ENCODE measurements around the gene TMCC1.

Gene TMCC1

DNA sequence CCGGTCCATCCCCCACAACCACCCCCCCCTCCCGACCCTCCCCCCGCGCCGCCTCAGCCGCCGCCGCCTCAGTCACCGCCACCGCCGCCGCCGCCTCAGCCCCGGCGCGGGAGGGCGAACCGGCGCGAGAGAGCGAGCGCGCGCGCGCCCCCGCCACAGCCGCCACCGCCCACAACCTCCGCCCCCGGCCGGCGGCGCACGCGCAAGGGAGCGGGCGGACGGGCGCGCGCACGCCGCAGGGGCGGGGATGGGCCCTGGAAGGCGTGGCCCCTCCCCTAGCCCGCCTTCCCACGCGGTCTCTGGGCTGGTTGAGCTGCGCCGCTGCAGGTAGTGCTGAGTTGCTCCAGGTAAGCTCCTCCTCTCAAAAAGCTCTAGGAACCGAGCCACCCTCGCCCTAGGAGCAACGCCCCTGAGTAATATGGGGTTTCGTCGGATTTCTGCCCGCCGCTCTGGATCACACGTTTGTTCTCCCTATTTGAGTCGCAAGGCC is at the start of gene TMCC1:
Gene TMCC1, minus strand, starts transcription at position 131 of the 490 bp plus-strand sequence.
- no peaks in the 10 kb centered on the region for H3K36me3 ChIP-seq (ENCODE audit: control insufficient read depth, insufficient read depth, low read length, severe bottlenecking)
- H3K9ac ChIP-seq (ENCODE audit: low read length) = peak within 1 kb of the TSS; percentile 99
- H3K4me1 ChIP-seq (ENCODE audit: control insufficient read depth, insufficient read depth, low read length) = peaks cover 38% of the 10 kb centered on the region
- DNase-seq (ENCODE audit: low read depth) = peak; percentile 94
- no peaks in the 10 kb centered on the region for H3K27me3 ChIP-seq (replicated peaks; ENCODE audit: control insufficient read depth, insufficient read depth, low read length)
- H3K4me3 ChIP-seq (ENCODE audit: low read length) = peak within 1 kb of the TSS; percentile 98
- H3K9me3 ChIP-seq (ENCODE audit: control insufficient read depth, low read length) = no peaks in the 10 kb centered on the region

DNA sequence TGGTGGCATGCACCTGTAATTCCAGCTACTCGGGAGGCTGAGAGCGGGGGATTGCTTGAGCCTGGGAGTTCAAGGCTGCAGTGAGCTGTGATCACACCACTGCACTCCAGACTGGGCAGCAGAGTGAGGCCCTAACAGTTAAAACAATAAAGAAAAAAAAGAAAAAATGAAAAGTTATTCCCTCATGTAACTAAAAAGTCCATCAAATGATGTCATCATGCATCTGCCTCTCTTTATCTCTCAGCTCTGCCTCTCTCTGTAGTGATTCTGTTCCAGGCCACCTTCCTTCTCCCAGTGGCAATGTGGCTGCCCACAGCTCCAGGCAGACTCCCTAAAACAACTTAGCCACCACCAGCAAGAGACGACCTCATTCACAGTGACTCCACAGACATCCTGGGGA is 49.5 kb upstream of the TMCC1 start:
- no peak for DNase-seq (ENCODE audit: low read depth)
- Histone ChIP-seq H3K9me3 (ENCODE audit: control insufficient read depth, low read length) (peaks cover 16% of the 10 kb centered on the region), H3K4me3 (ENCODE audit: low read length) (no peak overlapping the region), H3K27me3 (replicated peaks; ENCODE audit: control insufficient read depth, insufficient read depth, low read length) (peaks cover 36% of the 10 kb centered on the region), H3K9ac (ENCODE audit: low read length) (no peak overlapping the region), H3K4me1 (ENCODE audit: control insufficient read depth, insufficient read depth, low read length) (no peaks in the 10 kb centered on the region), H3K36me3 (ENCODE audit: control insufficient read depth, insufficient read depth, low read length, severe bottlenecking) (no peaks in the 10 kb centered on the region)

DNA sequence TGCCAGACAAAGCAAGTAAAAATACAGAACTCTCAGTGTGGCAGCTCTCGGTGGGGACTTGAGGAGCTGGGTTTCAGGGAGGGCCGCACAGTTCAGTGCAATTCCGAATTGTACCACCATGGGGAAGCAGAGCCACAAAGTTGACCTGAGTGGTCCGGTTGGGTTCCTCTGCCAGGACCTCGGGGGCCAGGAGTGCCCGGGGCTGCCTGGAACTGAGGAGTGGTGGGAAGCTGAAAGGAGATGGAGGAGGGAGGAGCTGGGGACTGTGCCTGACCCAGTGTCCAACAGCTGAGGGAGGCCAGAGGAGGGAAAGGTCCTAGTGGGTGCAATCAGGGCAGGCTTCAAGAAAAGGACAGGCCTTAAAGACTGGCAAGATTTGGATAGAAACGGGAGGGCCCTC is 48.8 kb upstream of the TMCC1 start:
- Histone ChIP-seq H3K4me3 (ENCODE audit: low read length) (no peak overlapping the region), H3K9ac (ENCODE audit: low read length) (no peak overlapping the region), H3K36me3 (ENCODE audit: control insufficient read depth, insufficient read depth, low read length, severe bottlenecking) (no peaks in the 10 kb centered on the region), H3K4me1 (ENCODE audit: control insufficient read depth, insufficient read depth, low read length) (no peaks in the 10 kb centered on the region), H3K9me3 (ENCODE audit: control insufficient read depth, low read length) (peaks cover 12% of the 10 kb centered on the region), H3K27me3 (replicated peaks; ENCODE audit: control insufficient read depth, insufficient read depth, low read length) (peaks cover 30% of the 10 kb centered on the region)
- DNase-seq (ENCODE audit: low read depth) = peak; percentile 78

DNA sequence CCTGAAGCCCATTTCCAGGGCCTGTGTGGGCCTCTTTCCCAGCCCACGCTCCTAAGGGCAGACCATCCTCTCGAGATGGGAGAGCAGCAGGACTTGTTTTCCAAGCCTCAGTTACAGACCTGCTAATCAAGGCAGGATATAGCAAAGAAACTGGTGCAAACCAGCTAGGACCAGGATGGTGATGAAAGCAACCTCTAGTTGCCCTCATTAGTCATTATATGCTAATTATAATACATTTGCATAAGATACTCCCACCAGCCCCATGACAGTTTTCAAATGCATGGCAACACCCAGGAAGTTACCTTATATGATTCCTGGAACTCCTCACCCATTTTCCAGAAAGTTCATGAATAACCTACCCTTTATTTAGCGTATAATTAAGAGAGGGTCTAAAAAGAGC is 46.6 kb upstream of the TMCC1 start:
- Histone ChIP-seq H3K27me3 (replicated peaks; ENCODE audit: control insufficient read depth, insufficient read depth, low read length) (peaks cover 8% of the 10 kb centered on the region), H3K9ac (ENCODE audit: low read length) (no peak overlapping the region), H3K4me1 (ENCODE audit: control insufficient read depth, insufficient read depth, low read length) (peaks cover 4% of the 10 kb centered on the region), H3K9me3 (ENCODE audit: control insufficient read depth, low read length) (no peaks in the 10 kb centered on the region), H3K4me3 (ENCODE audit: low read length) (no peak overlapping the region), H3K36me3 (ENCODE audit: control insufficient read depth, insufficient read depth, low read length, severe bottlenecking) (no peaks in the 10 kb centered on the region)
- no peak for DNase-seq (ENCODE audit: low read depth)

DNA sequence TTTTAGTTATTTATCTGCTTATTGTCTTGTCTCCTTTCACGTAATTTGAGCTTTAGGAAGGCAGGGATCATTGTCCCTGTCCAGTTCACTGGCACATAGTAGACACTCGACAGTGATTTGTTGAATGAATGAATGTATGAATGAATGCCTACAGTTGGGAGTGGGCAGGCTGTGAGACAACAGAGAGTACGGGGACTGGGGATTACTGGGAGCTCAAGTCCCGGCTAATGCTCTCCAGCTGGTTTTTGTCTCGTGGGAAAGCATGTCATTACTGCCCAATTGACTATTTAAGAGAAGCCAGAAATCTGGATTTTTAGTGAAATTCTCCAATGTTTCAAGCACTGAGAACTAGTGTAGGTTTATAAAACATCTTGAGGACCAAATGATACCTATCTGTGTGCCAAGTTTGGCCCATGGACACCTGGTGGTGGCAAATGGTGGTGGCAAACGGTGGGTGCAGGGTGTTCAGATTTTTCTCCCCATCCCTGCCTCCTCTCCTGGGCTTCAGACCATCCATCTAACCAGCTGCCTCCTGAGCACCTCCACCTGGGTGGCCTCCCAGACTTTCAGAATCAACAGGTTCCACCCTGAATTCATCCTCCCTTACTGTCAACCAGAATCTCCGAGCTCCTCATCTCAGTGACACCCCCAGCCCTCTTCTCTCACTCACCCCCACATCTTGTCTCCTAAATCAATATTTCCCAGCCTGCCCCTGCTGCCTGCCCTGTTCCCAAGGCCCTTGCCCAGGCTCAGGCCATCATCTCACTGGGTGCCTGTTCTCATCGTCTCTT is 44.8 kb upstream of the TMCC1 start:
- DNase-seq (ENCODE audit: low read depth) = no peak
- H3K9ac ChIP-seq (ENCODE audit: low read length) = no peak overlapping the region
- no peaks in the 10 kb centered on the region for H3K9me3 ChIP-seq (ENCODE audit: control insufficient read depth, low read length)
- H3K36me3 ChIP-seq (ENCODE audit: control insufficient read depth, insufficient read depth, low read length, severe bottlenecking) = no peaks in the 10 kb centered on the region
- no peaks in the 10 kb centered on the region for H3K27me3 ChIP-seq (replicated peaks; ENCODE audit: control insufficient read depth, insufficient read depth, low read length)
- peaks cover 9% of the 10 kb centered on the region for H3K4me1 ChIP-seq (ENCODE audit: control insufficient read depth, insufficient read depth, low read length)
- no peak overlapping the region for H3K4me3 ChIP-seq (ENCODE audit: low read length)

DNA sequence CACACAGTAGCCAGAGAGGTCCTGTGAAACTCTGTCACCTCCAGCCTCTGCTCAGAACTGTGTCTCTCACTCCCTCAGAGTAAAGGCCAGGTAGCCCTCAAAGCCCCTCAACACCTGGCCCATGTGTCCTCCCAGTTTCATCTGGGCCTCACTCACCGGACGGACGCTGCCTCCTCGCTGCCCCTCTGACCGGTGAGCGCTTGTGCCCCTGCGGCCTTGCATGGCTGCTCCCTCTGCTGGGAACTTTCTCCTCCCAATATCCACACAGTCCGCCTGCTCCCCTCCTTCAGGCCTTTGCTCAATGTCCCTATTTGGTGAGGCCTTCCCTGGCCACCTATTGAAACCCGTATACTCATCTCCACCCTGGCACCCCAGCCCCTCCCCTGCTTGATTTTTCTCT is 44.2 kb upstream of the TMCC1 start:
- DNase-seq (ENCODE audit: low read depth) = no peak

DNA sequence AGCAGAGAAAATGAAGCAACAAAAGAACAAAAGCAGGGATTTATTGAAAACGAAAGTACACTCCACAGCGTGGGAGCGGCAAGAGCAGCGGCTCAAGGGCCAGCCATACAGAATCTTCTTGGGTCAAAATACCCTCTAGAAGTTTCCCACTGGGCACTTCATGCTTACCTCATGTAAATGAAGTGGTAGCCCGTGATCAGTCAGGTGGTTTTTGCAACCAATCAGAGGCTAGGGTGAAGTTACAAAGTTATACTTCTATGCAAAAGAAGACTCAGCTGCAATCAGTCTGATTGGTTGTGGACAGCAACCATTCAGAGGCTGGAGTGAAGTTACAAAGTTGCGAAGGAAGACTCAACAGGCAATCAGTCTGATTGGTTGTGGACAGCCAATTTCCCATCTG is 43.2 kb upstream of the TMCC1 start:
- Histone ChIP-seq H3K27me3 (replicated peaks; ENCODE audit: control insufficient read depth, insufficient read depth, low read length) (no peaks in the 10 kb centered on the region), H3K4me3 (ENCODE audit: low read length) (peak overlapping the region; percentile 77), H3K4me1 (ENCODE audit: control insufficient read depth, insufficient read depth, low read length) (peaks cover 9% of the 10 kb centered on the region), H3K9ac (ENCODE audit: low read length) (peak overlapping the region; percentile 79), H3K36me3 (ENCODE audit: control insufficient read depth, insufficient read depth, low read length, severe bottlenecking) (no peaks in the 10 kb centered on the region), H3K9me3 (ENCODE audit: control insufficient read depth, low read length) (no peaks in the 10 kb centered on the region)
- DNase-seq (ENCODE audit: low read depth) = peak; percentile 15

More for the DNA sequence above, 44.2 kb upstream of the TMCC1 start:
- Histone ChIP-seq H3K4me1 (ENCODE audit: control insufficient read depth, insufficient read depth, low read length) (peaks cover 9% of the 10 kb centered on the region), H3K27me3 (replicated peaks; ENCODE audit: control insufficient read depth, insufficient read depth, low read length) (no peaks in the 10 kb centered on the region), H3K9ac (ENCODE audit: low read length) (no peak overlapping the region), H3K9me3 (ENCODE audit: control insufficient read depth, low read length) (no peaks in the 10 kb centered on the region), H3K4me3 (ENCODE audit: low read length) (no peak overlapping the region), H3K36me3 (ENCODE audit: control insufficient read depth, insufficient read depth, low read length, severe bottlenecking) (no peaks in the 10 kb centered on the region)

DNA sequence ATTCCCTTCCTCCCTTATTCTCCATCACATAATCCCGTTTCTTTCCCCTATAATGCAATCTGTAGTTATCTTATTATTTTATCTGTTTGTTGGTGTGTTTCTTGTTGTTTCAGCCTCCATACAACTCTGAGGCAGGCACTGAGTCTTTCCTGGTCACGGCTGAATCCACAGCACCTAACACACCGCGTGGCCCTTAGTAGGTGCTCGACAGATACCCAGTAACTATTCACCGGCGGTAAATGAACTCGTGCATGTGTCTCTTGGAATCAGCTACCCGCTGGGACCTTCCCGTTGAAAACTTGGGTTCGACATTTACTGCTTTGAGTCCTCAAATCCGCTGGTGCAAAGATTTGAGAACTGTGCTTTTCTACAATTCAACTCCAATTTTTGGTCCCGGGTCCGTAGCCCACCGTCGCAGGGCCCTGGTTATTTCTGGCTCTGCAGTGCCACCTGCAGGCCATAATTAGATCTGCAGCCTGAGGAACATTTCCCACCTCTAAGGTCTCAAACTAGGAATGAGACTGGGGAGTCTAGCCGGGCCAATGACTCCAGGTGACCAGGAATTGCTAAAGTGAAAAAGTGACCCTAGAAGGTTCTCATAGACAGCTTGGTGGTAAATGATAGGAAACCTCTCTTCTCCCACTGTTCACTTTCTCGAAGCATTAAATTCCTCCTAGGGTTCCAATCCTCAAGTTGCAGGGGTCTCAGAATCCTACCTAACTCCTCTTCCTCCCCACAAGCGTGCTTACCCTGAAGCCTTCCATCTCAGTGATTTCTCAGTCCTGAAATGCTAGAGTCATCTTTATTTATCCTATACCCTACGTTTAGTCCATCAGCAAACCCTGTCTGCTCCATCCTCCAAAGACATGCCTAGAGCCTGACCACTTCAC is 41.0 kb upstream of the TMCC1 start:
- Histone ChIP-seq H3K36me3 (ENCODE audit: control insufficient read depth, insufficient read depth, low read length, severe bottlenecking) (no peaks in the 10 kb centered on the region), H3K27me3 (replicated peaks; ENCODE audit: control insufficient read depth, insufficient read depth, low read length) (no peaks in the 10 kb centered on the region), H3K4me3 (ENCODE audit: low read length) (peak overlapping the region; percentile 75), H3K9ac (ENCODE audit: low read length) (peak overlapping the region; percentile 47), H3K4me1 (ENCODE audit: control insufficient read depth, insufficient read depth, low read length) (peaks cover 9% of the 10 kb centered on the region), H3K9me3 (ENCODE audit: control insufficient read depth, low read length) (peaks cover 16% of the 10 kb centered on the region)
- peak; percentile 64 for DNase-seq (ENCODE audit: low read depth)

DNA sequence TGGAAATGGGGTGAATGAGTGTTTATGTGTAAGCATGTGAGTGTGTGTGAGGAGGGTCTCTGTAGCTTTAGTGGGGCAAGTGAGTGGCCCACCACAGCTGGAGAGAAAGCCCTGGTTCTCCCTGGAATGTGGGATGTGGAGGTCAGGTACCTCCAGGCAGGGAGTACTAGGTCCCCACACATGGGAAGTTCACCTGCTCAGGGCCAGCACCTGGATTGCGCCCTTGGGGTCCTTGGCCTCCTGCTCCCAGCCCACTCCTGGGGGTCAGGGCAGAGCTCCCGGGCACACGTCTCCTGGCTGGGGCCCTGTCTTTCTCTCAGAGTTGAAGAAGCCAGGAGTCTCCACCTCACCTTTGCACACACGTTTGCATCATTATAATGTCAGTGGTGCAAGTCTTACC is 40.0 kb upstream of the TMCC1 start:
- Histone ChIP-seq H3K4me3 (ENCODE audit: low read length) (no peak overlapping the region), H3K27me3 (replicated peaks; ENCODE audit: control insufficient read depth, insufficient read depth, low read length) (no peaks in the 10 kb centered on the region), H3K9me3 (ENCODE audit: control insufficient read depth, low read length) (peaks cover 26% of the 10 kb centered on the region), H3K36me3 (ENCODE audit: control insufficient read depth, insufficient read depth, low read length, severe bottlenecking) (no peaks in the 10 kb centered on the region), H3K4me1 (ENCODE audit: control insufficient read depth, insufficient read depth, low read length) (peaks cover 9% of the 10 kb centered on the region), H3K9ac (ENCODE audit: low read length) (no peak overlapping the region)
- no peak for DNase-seq (ENCODE audit: low read depth)

DNA sequence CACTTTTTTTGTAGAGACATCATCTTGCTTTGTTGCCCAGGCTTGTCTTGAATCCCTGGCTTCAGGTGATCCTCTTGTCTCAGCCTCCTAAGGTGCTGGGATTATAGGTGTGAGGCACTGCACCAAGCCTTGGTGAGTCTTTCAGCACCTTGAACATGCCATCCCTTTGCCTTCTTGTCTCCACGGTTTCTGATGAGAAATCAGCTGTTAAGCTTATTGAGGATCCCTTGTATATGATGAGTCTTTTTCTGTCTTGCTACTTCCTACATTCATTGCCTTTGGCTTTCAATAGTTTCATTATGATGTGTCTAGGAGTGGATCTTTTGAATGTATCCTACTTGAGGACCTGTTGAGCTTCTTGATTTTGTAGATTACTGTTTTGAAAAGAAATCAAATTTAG is 35.9 kb upstream of the TMCC1 start:
- DNase-seq (ENCODE audit: low read depth) = no peak
- H3K36me3 ChIP-seq (ENCODE audit: control insufficient read depth, insufficient read depth, low read length, severe bottlenecking) = no peaks in the 10 kb centered on the region
- peaks cover 40% of the 10 kb centered on the region for H3K9me3 ChIP-seq (ENCODE audit: control insufficient read depth, low read length)
- H3K4me1 ChIP-seq (ENCODE audit: control insufficient read depth, insufficient read depth, low read length) = peaks cover 3% of the 10 kb centered on the region
- H3K9ac ChIP-seq (ENCODE audit: low read length) = no peak overlapping the region
- no peak overlapping the region for H3K4me3 ChIP-seq (ENCODE audit: low read length)
- H3K27me3 ChIP-seq (replicated peaks; ENCODE audit: control insufficient read depth, insufficient read depth, low read length) = peaks cover 10% of the 10 kb centered on the region

DNA sequence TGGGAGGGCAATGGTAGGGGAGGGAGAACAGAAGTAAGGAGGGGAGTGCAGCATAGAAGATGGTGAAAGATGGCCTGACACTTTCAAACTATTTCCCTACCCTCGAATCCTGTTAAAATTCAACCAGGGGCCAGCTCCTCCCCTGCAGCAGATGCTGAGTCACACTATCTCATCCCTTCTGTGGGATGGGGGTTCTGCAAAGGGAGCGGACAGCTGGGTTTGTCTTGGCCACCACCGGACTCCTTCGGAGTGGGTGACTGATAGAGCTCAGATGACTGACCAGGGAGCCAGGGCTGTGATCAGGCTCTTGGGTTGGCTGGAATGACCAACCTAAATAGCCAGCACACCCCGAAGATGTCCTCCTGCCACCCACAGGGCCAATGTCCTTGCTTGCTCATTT is 33.6 kb upstream of the TMCC1 start:
- H3K36me3 ChIP-seq (ENCODE audit: control insufficient read depth, insufficient read depth, low read length, severe bottlenecking) = no peaks in the 10 kb centered on the region
- H3K4me3 ChIP-seq (ENCODE audit: low read length) = no peak overlapping the region
- no peaks in the 10 kb centered on the region for H3K4me1 ChIP-seq (ENCODE audit: control insufficient read depth, insufficient read depth, low read length)
- DNase-seq (ENCODE audit: low read depth) = no peak
- H3K27me3 ChIP-seq (replicated peaks; ENCODE audit: control insufficient read depth, insufficient read depth, low read length) = peaks cover 10% of the 10 kb centered on the region
- no peak overlapping the region for H3K9ac ChIP-seq (ENCODE audit: low read length)
- H3K9me3 ChIP-seq (ENCODE audit: control insufficient read depth, low read length) = peaks cover 49% of the 10 kb centered on the region

All from adipocyte (in vitro differentiated cells).